ENCODE measurements around the gene ZNF652.

ZNF652 gene

DNA sequence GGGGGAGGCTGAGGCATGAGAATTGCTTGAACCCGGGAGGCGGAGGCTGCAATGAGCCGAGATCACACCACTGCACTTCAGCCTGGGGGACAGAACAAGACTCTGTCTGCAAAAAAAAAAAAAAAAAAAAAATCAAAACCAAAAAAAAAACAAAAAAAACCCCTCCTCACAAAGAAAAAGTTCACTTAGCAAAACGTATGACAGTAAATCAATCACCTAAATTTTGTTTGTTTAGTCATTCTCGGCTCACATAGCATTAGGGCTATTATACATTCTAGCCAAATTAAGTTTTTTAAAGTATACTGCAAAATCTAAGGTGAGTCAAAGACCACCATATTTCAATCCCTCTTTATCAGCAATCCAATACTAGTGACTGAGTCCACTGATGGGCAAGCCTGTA lies 5.7 kb downstream of the ZNF652 start:
- no peak for DNase-seq

DNA sequence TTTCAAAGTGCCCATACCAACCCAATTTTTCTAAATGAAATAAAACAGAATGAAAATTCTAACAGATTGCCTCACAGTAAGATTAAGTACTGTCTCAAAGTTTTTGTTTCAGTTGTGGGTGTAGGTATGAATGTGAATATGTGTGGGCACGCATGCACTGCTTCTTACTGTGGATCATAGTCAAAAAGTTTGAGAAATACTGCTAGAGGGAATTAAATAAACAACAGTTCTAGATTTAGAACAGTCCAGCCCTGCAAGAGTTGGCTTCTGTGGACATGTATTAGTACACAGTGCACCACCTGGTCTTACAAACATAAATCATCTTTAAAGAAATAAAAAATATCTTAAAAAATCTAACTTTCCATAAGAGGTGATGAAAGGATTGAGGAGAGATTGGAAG lies 8.4 kb downstream of the ZNF652 start:
- DNase-seq = no peak

DNA sequence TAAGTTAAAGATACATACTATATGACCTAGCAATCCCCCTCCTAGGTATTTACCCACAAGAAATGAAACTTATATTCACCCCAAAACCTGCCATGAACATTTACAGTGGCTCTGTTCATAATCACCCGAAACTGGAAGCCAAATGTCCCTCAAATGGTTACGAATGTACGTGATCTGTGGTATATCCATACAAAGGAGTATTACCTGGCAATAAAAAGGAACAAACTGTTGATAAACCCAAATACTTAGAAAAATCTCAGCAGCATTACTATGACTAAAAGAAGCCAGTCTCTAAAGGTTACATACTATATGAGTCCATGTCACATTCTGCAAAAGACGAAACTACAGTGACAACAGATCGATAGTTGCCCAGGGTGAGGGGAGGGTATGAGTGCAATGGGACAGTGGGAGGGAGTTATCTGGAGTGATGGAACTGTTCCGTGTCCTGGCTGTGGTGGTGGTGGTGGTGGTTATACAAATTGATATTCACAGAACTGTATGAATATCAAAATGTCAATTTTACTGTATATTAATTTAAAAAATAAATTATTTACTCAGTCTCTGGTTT lies 9.4 kb downstream of the ZNF652 start:
- DNase-seq = no peak

DNA sequence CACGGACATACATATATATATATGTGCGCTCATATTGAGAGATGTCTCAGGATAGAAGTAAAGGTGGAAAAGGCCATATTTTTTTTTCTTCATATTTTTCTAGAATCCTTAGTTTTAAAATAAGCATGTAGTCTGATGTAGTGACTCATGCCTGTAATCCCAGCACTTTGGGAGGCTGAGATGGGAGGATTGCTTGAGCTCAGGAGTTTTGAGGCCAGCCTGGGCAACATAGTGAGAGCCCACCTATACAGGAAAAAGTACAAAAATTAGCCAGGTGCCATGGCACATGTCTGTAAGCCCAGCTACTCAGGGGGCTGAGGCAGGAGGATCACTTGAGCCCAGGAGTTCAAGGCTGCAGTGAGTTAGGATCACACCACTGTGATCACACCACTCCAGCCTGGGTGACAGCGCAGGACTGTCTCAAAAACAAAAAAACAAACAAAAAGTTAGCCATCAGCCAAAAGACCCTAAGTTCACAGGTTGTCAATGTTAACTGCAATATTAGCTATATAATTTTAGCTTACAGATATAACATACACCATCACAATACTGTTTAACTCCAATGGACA lies 10.4 kb downstream of the ZNF652 start:
- DNase-seq = no peak

- DNase-seq = no peak
Observed at GRCh38 chr17:49349541-49349940, 12.5 kb downstream of the ZNF652 start.

DNA sequence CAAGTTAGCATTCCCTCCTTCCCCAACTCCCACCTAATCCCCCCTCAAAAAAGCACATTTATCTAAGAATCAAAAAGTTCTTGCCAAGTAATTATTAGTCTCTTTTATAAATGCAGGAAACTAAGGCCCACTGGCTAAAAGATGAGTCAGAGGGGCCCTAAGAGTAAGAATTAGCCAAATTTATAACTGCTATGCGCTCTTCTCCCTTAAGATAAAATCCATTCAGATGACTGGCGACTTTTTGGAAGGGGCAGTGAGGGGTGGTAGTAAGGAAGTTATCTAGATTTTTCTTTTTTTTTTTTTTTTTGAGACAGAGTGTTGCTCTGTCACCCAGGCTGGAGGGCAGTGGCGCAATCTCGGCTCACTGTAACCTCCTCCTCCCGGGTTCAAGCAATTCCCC lies 17.1 kb downstream of the ZNF652 start:
- no peak for DNase-seq

- DNase-seq = no peak
Observed at GRCh38 chr17:49343273-49343672, 18.8 kb downstream of the ZNF652 start.

GRCh38 chr17:49342575-49342936 lies 19.5 kb downstream of the ZNF652 start:
- DNase-seq = no peak

DNA sequence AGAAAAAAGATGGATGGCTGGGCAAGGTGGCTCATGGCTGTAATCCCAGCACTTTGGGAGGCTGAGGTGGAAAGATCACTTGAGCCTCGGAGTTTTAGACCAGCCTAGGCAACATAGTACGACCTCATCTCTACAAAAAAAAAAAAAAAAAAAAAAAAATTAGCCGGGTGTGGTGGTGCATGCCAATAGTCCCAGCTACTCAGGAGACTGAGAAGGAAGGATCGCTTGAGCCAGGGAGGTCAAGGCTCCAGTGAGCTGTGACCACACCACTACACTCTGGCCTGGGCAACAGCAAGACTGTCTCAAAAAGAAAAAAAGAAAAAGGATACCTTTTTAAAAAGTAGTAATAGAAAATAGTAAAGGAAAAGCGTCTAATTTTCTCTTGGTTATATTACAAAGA lies 20.7 kb downstream of the ZNF652 start:
- DNase-seq = no peak

- DNase-seq = no peak
Observed at GRCh38 chr17:49339354-49339753, 22.7 kb downstream of the ZNF652 start.

GRCh38 chr17:49338883-49339282 lies 23.2 kb downstream of the ZNF652 start:
- DNase-seq = no peak

GRCh38 chr17:49337884-49338283 lies 24.2 kb downstream of the ZNF652 start:
- DNase-seq = no peak

- DNase-seq = no peak
Observed at GRCh38 chr17:49334744-49335512, 27.1 kb downstream of the ZNF652 start.

DNA sequence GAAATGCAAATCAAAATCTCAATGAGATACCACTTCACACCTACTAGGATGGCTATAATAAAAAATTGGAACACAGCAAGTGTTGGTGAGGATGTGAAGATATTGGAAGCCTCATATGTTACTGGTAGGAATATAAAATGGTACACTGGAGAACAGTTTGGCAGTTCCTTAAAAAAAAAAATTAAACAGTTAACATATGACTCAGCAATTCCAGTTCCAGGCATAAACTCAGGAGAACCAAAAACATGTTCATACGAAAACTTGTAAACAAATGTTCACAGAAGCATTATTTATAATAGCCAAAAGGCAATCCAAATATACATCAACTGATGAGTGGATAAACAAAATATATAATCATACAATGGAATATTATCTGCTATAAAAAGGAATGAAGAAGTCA lies 28.2 kb downstream of the ZNF652 start:
- no peak for DNase-seq

GRCh38 chr17:49327835-49328784 lies 33.9 kb downstream of the ZNF652 start:
- no peak for DNase-seq

DNA sequence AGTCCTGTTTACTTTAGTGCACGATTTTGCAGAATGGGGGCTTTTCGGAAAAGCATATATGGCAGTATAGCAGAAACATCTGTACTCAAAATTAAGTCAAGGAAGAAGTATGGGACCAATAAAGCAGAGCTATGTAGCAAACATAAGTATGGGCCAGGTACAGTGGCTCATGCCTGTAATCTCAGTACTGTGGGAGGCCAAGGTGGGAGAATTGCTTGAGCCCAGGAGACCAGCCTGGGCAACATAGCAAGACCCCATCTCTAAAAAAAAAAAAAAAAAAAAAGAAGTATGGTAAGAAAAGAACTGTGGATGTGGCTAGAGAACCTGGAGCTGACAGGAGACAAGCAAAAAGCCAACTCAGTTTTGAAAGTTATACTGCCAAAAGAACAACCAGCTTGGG lies 36.1 kb downstream of the ZNF652 start:
- no peak for DNase-seq

- DNase-seq = no peak
Observed at GRCh38 chr17:49318435-49318965, 43.5 kb downstream of the ZNF652 start.

- DNase-seq = no peak
Observed at GRCh38 chr17:49316889-49317675, 45.0 kb downstream of the ZNF652 start.

DNA sequence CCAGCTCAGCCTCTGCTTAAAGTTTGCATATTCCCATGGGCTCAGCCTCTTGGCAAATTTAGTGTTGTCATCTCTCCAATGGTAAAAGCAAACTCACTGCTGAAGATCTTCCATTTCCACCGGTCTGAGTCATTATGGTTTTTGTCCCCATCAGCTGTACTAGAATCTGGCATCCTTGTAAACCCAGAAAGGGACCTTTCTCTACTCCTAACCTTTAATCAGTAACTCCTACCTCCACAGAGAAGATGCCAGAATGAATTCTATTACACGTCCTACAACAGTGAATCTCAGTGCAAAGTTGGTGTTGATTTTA lies 45.8 kb downstream of the ZNF652 start:
- no peak for DNase-seq

DNA sequence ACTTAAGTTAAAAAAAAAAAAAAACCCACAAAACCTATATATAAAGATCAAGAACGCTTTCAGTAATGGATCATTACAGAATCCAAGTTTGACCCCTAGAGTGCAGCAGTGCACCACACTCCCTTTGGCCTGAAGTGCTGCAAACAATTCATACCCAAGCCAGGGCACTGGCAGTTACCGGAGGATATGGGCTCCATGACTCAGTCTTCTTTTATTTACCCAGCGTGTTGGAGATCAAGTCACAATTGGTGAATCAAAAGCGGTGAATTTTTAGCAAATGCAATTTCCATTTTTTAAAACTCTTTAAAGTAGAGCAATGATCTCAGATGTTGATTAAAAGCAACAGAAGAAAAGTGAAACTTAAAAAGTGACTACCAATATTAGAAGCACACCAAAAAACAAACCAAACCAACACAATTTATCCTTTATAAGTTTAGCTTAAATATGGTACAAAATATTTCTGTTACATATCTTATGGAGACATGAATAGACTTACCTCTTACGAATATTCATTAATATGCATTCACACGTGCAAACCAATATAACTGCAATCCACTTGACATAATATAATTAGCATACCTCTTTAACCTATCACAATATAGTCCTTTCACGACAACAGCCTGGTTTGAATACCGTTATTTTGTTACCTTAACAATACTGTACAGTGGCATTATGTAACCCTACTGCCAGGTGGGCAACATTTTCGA lies 46.3 kb downstream of the ZNF652 start:
- DNase-seq = peak; percentile 19 to 71

- DNase-seq = no peak
Observed at GRCh38 chr17:49312722-49313121, 49.3 kb downstream of the ZNF652 start.

DNA sequence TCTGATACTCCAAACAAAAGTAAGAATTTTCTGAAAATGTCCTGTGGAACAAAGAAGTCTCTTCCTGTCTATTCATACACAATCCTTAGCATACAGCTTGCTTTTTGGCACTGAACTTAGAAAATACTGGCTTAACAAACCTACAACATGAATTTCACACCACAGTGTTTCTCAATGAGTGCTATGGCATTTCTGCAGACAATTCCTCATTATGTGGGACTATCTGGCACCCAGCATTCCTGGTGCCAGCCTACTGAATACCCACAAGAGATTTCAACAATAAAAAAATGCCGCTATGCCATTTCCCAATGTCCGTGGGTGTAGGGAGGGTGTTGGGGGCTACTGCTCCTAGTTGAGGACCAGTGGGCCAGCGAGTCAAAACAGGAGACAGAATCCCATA lies 62.1 kb downstream of the ZNF652 start:
- DNase-seq = no peak
